HK-2 (cell line): ENCODE results near the gene RIBC1.
"Not testable (repeated sequence)": the region's sequence is repeated elsewhere in the genome, so short reads cannot be mapped to it uniquely, and the experiment has no call there.

Experiments
- DNase-seq: peaks from one replicate; pipeline ENCODE4 v3.0.0-alpha.2; 2018; ENCODE audit not compliant: unreplicated experiment

Gene RIBC1

GRCh38 chrX:53422861-53423306 lies at the start of gene RIBC1:
RIBC1 (plus strand) TSS chrX:53422873; CDS start chrX:53426277, 3,404 bp downstream.
- no peak for DNase-seq

- no peak for DNase-seq
Measured at GRCh38 chrX:53373307-53373706, 49.4 kb upstream of the RIBC1 start.

GRCh38 chrX:53374222-53374820 lies 48.4 kb upstream of the RIBC1 start:
- DNase-seq = no peak

GRCh38 chrX:53374923-53375322 lies 47.8 kb upstream of the RIBC1 start:
- no peak for DNase-seq

GRCh38 chrX:53376888-53377287 lies 45.8 kb upstream of the RIBC1 start:
- DNase-seq = no peak

- DNase-seq = no peak
Measured at GRCh38 chrX:53377464-53377863, 45.2 kb upstream of the RIBC1 start.

- no peak for DNase-seq
Measured at GRCh38 chrX:53379008-53379710, 43.5 kb upstream of the RIBC1 start.

GRCh38 chrX:53379747-53380146 lies 42.9 kb upstream of the RIBC1 start:
- DNase-seq = no peak

- DNase-seq = no peak
Measured at GRCh38 chrX:53383376-53384076, 39.1 kb upstream of the RIBC1 start.

GRCh38 chrX:53395605-53396298 lies 26.9 kb upstream of the RIBC1 start:
- no peak for DNase-seq

- DNase-seq = no peak
Measured at GRCh38 chrX:53398216-53398615, 24.5 kb upstream of the RIBC1 start.

- no peak for DNase-seq
Measured at GRCh38 chrX:53403535-53403934, 19.1 kb upstream of the RIBC1 start.

GRCh38 chrX:53412446-53412845 lies 10.2 kb upstream of the RIBC1 start:
- DNase-seq = no peak

GRCh38 chrX:53420351-53420750 lies 2.3 kb upstream of the RIBC1 start:
- not testable (repeated sequence) for DNase-seq

- DNase-seq = no peak
Measured at GRCh38 chrX:53421125-53421524, 1.5 kb upstream of the RIBC1 start.

GRCh38 chrX:53421772-53422085 lies 944 bp upstream of the RIBC1 start:
- DNase-seq = no peak

GRCh38 chrX:53422086-53422860 lies 400 bp upstream of the RIBC1 start, which contains the start of gene SMC1A:
SMC1A (minus strand) TSS chrX:53422654; CDS start chrX:53422600, 54 bp downstream.
- peak; percentile 96 for DNase-seq

- DNase-seq = no peak
Measured at GRCh38 chrX:53429755-53430154, 7.1 kb downstream of the RIBC1 start.

- DNase-seq = no peak
Measured at GRCh38 chrX:53430231-53430630, 7.6 kb downstream of the RIBC1 start.

GRCh38 chrX:53433651-53434639 lies 11.3 kb downstream of the RIBC1 start, which contains the start of gene HSD17B10:
HSD17B10 (minus strand) TSS chrX:53434370; CDS start chrX:53434345, 25 bp downstream.
- DNase-seq = peak; percentile 85
